HEK293 (cell line): ENCODE results near the gene MVB12A.

Experiments
- GLIS2 ChIP-seq: fragments of 450-650 bp; formaldehyde crosslinking; IDR thresholded peaks from 2 replicates; pipeline ENCODE4 v1.5.1; 2016; ENCODE audit warnings: missing biosample characterization, missing genetic modification characterization
- IKZF3 ChIP-seq: fragments of 450-650 bp; IDR thresholded peaks from 2 replicates; pipeline ENCODE4 v1.5.0; 2018; ENCODE audit warnings: missing biosample characterization, mild to moderate bottlenecking, missing genetic modification characterization, moderate library complexity
- OSR2 ChIP-seq: fragments of 450-650 bp; formaldehyde crosslinking; IDR thresholded peaks from 2 replicates; pipeline ENCODE4 v1.5.1; 2016; ENCODE audit warnings: missing biosample characterization, missing genetic modification characterization
- TRIM28 ChIP-seq: IDR thresholded peaks from 2 replicates; pipeline ENCODE4 v1.6.1; 2011; ENCODE audit warnings: low read length, control low read depth, borderline replicate concordance
- ZBTB48 ChIP-seq: fragments of 450-650 bp; formaldehyde crosslinking; IDR thresholded peaks from 2 replicates; pipeline ENCODE4 v1.5.1; 2016; ENCODE audit warnings: missing biosample characterization, missing genetic modification characterization
- ZFP41 ChIP-seq: fragments of 450-650 bp; formaldehyde crosslinking; IDR thresholded peaks from 2 replicates; pipeline ENCODE4 v1.5.1; 2016; ENCODE audit warnings: missing biosample characterization, missing genetic modification characterization, borderline replicate concordance
- ZFP69B ChIP-seq: fragments of 450-650 bp; formaldehyde crosslinking; IDR thresholded peaks from 2 replicates; pipeline ENCODE4 v1.5.1; 2016; ENCODE audit warnings: missing biosample characterization, missing genetic modification characterization
- ZNF114 ChIP-seq: fragments of 450-650 bp; formaldehyde crosslinking; IDR thresholded peaks from 2 replicates; pipeline ENCODE4 v1.5.0; 2017; ENCODE audit warnings: missing biosample characterization, missing genetic modification characterization
- ZNF140 ChIP-seq: fragments of 450-650 bp; formaldehyde crosslinking; IDR thresholded peaks from 2 replicates; pipeline ENCODE4 v1.5.1; 2016; ENCODE audit warnings: missing biosample characterization, missing genetic modification characterization
- ZNF16 ChIP-seq: fragments of 450-650 bp; formaldehyde crosslinking; IDR thresholded peaks from 2 replicates; pipeline ENCODE4 v1.5.1; 2016; ENCODE audit warnings: low read depth, missing biosample characterization, missing genetic modification characterization
- ZNF211 ChIP-seq: fragments of 450-650 bp; formaldehyde crosslinking; IDR thresholded peaks from 2 replicates; pipeline ENCODE4 v1.5.1; 2016; ENCODE audit warnings: low read depth, missing biosample characterization, missing genetic modification characterization
- ZNF274 ChIP-seq, 2 experiments: fragments of 200-500 bp in 1 of 2; fragments of 450-650 bp in 1 of 2; sonication (Bioruptor generic) in 1 of 2; formaldehyde crosslinking in 1 of 2; IDR thresholded peaks; 2 replicates each; pipeline versions ENCODE4 v1.5.1 to v1.6.1; 2014 to 2016; ENCODE audit warnings: borderline replicate concordance in 1 of 2, inconsistent platforms in 1 of 2, low read length in 1 of 2, missing biosample characterization in 1 of 2, missing genetic modification characterization in 1 of 2
- ZNF404 ChIP-seq: fragments of 450-650 bp; formaldehyde crosslinking; IDR thresholded peaks from 2 replicates; pipeline ENCODE4 v1.5.1; 2017; ENCODE audit warnings: missing biosample characterization, missing genetic modification characterization
- ZNF544 ChIP-seq: fragments of 450-650 bp; formaldehyde crosslinking; IDR thresholded peaks from 2 replicates; pipeline ENCODE4 v1.5.0; 2017; ENCODE audit warnings: missing biosample characterization, missing genetic modification characterization
- ZNF623 ChIP-seq: fragments of 450-650 bp; formaldehyde crosslinking; IDR thresholded peaks from 2 replicates; pipeline ENCODE4 v1.5.1; 2016; ENCODE audit warnings: missing biosample characterization, missing genetic modification characterization
- ZNF626 ChIP-seq: fragments of 450-650 bp; sonication (Bioruptor Pico); formaldehyde crosslinking; IDR thresholded peaks from 2 replicates; pipeline ENCODE4 v1.5.1; 2018; ENCODE audit warnings: missing biosample characterization, missing genetic modification characterization, inconsistent platforms
- ZNF654 ChIP-seq: fragments of 450-650 bp; formaldehyde crosslinking; IDR thresholded peaks from 2 replicates; pipeline ENCODE4 v1.5.1; 2016; ENCODE audit warnings: low read depth, missing biosample characterization, missing genetic modification characterization
- ZNF670 ChIP-seq: fragments of 450-650 bp; formaldehyde crosslinking; IDR thresholded peaks from 2 replicates; pipeline ENCODE4 v1.5.1; 2016; ENCODE audit warnings: missing biosample characterization, missing genetic modification characterization, low read depth
- ZNF747 ChIP-seq: fragments of 450-650 bp; formaldehyde crosslinking; IDR thresholded peaks from 2 replicates; pipeline ENCODE4 v1.5.1; 2016; ENCODE audit warnings: missing biosample characterization, missing genetic modification characterization
- ZNF777 ChIP-seq: fragments of 450-650 bp; formaldehyde crosslinking; IDR thresholded peaks from 2 replicates; pipeline ENCODE4 v1.5.1; 2017; ENCODE audit warnings: missing biosample characterization, missing genetic modification characterization, borderline replicate concordance
- TF ChIP-seq, protein P1 (sequence below): fragments of 450-650 bp; formaldehyde crosslinking; IDR thresholded peaks from 2 replicates; pipeline ENCODE4 v1.5.1; 2016; ENCODE audit warnings: missing biosample characterization, missing genetic modification characterization
- TF ChIP-seq, protein P2 (sequence below): fragments of 450-650 bp; formaldehyde crosslinking; IDR thresholded peaks from 2 replicates; pipeline ENCODE4 v1.5.1; 2017; ENCODE audit warnings: missing biosample characterization, missing genetic modification characterization
- TF ChIP-seq, protein P3 (sequence below): fragments of 450-650 bp; formaldehyde crosslinking; optimal IDR thresholded peaks from 2 replicates; pipeline ENCODE3; 2016; ENCODE audit warnings: missing biosample characterization, mild to moderate bottlenecking, missing genetic modification characterization
- TF ChIP-seq, protein P4 (sequence below): fragments of 450-650 bp; formaldehyde crosslinking; IDR thresholded peaks from 2 replicates; pipeline ENCODE4 v1.5.1; 2017; ENCODE audit warnings: missing biosample characterization, missing genetic modification characterization
- TF ChIP-seq, protein P5 (sequence below): fragments of 450-650 bp; formaldehyde crosslinking; IDR thresholded peaks from 2 replicates; pipeline ENCODE4 v1.5.1; 2017; ENCODE audit warnings: missing biosample characterization, mild to moderate bottlenecking, missing genetic modification characterization, moderate library complexity
- TF ChIP-seq, protein P6 (sequence below): fragments of 450-650 bp; formaldehyde crosslinking; IDR thresholded peaks from 2 replicates; pipeline ENCODE4 v1.5.1; 2016; ENCODE audit warnings: missing biosample characterization, missing genetic modification characterization
- TF ChIP-seq, protein P7 (sequence below): fragments of 450-650 bp; IDR thresholded peaks from 2 replicates; pipeline ENCODE4 v1.5.1; 2018; ENCODE audit warnings: missing biosample characterization, missing genetic modification characterization

The MVB12A gene

DNA sequence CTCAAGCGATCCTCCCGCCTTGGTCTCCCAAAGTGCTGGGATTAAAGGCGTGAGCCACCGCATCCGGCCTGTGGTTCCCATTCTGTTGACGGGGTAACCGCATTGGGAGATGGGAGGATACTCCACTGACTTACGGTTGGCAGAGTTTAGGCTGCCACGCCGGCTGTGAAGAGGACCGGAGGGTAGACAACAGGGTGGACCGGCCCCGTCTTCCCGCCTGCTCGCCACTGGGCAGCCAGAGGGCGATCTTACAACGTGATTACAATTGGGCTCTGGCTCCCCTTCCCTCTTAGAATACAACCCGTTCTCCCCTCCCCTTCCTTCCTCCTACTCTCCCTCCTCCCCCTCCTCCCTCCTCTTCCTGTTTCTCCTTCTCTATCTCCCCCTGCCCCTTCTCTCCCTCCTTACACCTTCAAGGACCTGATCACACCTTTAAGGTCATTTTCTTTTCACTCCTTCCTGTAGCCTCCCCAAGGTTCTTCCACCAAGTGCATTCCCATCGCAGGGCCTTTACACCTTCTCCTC, 24.9 kb upstream of the MVB12A start (continued):
- TF ChIP-seq, protein P1, sequence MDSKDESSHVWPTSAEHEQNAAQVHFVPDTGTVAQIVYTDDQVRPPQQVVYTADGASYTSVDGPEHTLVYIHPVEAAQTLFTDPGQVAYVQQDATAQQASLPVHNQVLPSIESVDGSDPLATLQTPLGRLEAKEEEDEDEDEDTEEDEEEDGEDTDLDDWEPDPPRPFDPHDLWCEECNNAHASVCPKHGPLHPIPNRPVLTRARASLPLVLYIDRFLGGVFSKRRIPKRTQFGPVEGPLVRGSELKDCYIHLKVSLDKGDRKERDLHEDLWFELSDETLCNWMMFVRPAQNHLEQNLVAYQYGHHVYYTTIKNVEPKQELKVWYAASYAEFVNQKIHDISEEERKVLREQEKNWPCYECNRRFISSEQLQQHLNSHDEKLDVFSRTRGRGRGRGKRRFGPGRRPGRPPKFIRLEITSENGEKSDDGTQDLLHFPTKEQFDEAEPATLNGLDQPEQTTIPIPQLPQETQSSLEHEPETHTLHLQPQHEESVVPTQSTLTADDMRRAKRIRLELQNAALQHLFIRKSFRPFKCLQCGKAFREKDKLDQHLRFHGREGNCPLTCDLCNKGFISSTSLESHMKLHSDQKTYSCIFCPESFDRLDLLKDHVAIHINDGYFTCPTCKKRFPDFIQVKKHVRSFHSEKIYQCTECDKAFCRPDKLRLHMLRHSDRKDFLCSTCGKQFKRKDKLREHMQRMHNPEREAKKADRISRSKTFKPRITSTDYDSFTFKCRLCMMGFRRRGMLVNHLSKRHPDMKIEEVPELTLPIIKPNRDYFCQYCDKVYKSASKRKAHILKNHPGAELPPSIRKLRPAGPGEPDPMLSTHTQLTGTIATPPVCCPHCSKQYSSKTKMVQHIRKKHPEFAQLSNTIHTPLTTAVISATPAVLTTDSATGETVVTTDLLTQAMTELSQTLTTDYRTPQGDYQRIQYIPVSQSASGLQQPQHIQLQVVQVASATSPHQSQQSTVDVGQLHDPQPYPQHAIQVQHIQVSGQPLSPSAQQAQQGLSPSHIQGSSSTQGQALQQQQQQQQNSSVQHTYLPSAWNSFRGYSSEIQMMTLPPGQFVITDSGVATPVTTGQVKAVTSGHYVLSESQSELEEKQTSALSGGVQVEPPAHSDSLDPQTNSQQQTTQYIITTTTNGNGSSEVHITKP (tag by site-specific recombination), result peak; percentile 54
- TF ChIP-seq, protein P2, sequence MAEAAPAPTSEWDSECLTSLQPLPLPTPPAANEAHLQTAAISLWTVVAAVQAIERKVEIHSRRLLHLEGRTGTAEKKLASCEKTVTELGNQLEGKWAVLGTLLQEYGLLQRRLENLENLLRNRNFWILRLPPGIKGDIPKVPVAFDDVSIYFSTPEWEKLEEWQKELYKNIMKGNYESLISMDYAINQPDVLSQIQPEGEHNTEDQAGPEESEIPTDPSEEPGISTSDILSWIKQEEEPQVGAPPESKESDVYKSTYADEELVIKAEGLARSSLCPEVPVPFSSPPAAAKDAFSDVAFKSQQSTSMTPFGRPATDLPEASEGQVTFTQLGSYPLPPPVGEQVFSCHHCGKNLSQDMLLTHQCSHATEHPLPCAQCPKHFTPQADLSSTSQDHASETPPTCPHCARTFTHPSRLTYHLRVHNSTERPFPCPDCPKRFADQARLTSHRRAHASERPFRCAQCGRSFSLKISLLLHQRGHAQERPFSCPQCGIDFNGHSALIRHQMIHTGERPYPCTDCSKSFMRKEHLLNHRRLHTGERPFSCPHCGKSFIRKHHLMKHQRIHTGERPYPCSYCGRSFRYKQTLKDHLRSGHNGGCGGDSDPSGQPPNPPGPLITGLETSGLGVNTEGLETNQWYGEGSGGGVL (tag by site-specific recombination), result peak; percentile 95
- TF ChIP-seq ZFP69B (tag by site-specific recombination) (peak; percentile 58), ZNF626 (no peak), ZNF777 (no peak), ZNF404 (tag by site-specific recombination) (no peak), TRIM28 (no peak), GLIS2 (tag by site-specific recombination) (no peak), ZNF274 (IDR thresholded peaks at IDR 0.05; ENCODE audit: low read length) (no peak), ZNF274 (tag by site-specific recombination; IDR thresholded peaks at IDR 0.05; ENCODE audit: borderline replicate concordance) (no peak), ZNF16 (no peak), ZBTB48 (tag by site-specific recombination) (peak; percentile 44; the same call in 1 of the 2 replicates), ZNF623 (tag by site-specific recombination) (peak; percentile 16; the same call in 1 of the 2 replicates), ZNF211 (no peak), ZNF544 (no peak), ZNF747 (tag by site-specific recombination) (no peak), ZFP41 (tag by site-specific recombination) (no peak), ZNF140 (tag by site-specific recombination) (no peak), IKZF3 (tag by site-specific recombination) (peak; percentile 30; the same call in 1 of the 2 replicates), ZNF114 (tag by site-specific recombination) (no peak), ZNF654 (tag by site-specific recombination) (peak; percentile 97), OSR2 (tag by site-specific recombination) (0 out of 2 replicates have a peak, but pooled peaks have one; percentile 10), ZNF670 (tag by site-specific recombination) (no peak)
- TF ChIP-seq, protein P3, sequence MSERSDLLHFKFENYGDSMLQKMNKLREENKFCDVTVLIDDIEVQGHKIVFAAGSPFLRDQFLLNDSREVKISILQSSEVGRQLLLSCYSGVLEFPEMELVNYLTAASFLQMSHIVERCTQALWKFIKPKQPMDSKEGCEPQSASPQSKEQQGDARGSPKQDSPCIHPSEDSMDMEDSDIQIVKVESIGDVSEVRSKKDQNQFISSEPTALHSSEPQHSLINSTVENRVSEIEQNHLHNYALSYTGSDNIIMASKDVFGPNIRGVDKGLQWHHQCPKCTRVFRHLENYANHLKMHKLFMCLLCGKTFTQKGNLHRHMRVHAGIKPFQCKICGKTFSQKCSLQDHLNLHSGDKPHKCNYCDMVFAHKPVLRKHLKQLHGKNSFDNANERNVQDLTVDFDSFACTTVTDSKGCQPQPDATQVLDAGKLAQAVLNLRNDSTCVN, result peak; percentile 23
- TF ChIP-seq, protein P4, sequence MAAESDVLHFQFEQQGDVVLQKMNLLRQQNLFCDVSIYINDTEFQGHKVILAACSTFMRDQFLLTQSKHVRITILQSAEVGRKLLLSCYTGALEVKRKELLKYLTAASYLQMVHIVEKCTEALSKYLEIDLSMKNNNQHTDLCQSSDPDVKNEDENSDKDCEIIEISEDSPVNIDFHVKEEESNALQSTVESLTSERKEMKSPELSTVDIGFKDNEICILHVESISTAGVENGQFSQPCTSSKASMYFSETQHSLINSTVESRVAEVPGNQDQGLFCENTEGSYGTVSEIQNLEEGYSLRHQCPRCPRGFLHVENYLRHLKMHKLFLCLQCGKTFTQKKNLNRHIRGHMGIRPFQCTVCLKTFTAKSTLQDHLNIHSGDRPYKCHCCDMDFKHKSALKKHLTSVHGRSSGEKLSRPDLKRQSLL, result no peak
- TF ChIP-seq, protein P5, sequence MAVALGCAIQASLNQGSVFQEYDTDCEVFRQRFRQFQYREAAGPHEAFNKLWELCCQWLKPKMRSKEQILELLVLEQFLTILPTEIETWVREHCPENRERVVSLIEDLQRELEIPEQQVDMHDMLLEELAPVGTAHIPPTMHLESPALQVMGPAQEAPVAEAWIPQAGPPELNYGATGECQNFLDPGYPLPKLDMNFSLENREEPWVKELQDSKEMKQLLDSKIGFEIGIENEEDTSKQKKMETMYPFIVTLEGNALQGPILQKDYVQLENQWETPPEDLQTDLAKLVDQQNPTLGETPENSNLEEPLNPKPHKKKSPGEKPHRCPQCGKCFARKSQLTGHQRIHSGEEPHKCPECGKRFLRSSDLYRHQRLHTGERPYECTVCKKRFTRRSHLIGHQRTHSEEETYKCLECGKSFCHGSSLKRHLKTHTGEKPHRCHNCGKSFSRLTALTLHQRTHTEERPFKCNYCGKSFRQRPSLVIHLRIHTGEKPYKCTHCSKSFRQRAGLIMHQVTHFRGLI (tag by site-specific recombination), result no peak
- TF ChIP-seq, protein P6, sequence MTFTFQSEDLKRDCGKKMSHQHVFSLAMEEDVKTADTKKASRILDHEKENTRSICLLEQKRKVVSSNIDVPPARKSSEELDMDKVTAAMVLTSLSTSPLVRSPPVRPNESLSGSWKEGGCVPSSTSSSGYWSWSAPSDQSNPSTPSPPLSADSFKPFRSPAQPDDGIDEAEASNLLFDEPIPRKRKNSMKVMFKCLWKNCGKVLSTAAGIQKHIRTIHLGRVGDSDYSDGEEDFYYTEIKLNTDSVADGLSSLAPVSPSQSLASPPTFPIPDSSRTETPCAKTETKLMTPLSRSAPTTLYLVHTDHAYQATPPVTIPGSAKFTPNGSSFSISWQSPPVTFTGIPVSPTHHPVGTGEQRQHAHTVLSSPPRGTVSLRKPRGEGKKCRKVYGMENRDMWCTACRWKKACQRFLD (tag by site-specific recombination), result no peak
- TF ChIP-seq, protein P7, sequence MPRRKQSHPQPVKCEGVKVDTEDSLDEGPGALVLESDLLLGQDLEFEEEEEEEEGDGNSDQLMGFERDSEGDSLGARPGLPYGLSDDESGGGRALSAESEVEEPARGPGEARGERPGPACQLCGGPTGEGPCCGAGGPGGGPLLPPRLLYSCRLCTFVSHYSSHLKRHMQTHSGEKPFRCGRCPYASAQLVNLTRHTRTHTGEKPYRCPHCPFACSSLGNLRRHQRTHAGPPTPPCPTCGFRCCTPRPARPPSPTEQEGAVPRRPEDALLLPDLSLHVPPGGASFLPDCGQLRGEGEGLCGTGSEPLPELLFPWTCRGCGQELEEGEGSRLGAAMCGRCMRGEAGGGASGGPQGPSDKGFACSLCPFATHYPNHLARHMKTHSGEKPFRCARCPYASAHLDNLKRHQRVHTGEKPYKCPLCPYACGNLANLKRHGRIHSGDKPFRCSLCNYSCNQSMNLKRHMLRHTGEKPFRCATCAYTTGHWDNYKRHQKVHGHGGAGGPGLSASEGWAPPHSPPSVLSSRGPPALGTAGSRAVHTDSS (tag by site-specific recombination), result peak; percentile 87
